Measurements from ENCODE around the gene RAB31.

DNA sequence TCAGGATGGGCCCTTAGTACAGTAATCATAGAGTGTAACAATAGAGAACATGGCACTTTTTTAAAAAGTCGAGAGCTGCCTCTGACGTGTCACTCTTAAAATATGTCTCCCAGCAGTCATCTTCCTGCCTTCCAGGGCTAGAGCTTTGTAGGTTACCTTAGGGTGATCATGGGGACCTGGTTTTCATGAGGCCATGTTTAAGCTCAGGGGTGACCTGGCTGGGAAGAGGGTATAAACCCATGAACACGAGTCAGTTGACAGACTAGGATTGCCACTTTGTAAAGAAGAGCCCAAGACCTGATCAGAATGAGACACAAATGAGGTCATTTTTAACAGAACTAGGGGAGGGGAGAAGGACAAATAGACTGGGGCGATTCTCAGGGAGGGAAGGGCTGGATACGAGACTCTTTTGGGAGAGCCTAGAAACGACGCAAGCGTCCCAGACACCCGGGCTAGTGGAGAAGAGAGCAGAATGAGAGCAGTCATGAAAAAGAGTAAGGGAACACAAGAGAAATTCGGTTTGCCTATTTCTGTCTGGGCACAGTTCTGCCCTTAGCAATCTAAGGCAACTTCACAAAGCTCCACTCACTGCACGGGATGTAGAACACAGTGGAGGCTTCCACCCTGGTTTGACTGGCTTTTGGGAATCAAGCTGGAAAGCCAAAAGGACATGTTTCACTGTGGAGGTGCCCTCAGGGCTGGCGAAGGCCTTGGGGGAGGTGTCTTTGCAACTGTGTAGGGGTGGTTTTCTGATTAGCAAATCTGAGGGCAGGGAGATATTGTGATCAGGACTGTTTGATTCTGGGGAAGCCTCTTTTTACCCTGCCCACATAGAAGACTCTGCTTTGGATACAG is 1.8 kb upstream of the RAB31 start:
- TF ChIP-seq POLR2A (IDR thresholded peaks at IDR 0.05) (no peak), POLR2AphosphoS5 (IDR thresholded peaks at IDR 0.05; ENCODE audit: insufficient read depth in 1 of 2, low read depth in 1 of 2) (no peak)
- TF ChIP-seq, protein P1, sequence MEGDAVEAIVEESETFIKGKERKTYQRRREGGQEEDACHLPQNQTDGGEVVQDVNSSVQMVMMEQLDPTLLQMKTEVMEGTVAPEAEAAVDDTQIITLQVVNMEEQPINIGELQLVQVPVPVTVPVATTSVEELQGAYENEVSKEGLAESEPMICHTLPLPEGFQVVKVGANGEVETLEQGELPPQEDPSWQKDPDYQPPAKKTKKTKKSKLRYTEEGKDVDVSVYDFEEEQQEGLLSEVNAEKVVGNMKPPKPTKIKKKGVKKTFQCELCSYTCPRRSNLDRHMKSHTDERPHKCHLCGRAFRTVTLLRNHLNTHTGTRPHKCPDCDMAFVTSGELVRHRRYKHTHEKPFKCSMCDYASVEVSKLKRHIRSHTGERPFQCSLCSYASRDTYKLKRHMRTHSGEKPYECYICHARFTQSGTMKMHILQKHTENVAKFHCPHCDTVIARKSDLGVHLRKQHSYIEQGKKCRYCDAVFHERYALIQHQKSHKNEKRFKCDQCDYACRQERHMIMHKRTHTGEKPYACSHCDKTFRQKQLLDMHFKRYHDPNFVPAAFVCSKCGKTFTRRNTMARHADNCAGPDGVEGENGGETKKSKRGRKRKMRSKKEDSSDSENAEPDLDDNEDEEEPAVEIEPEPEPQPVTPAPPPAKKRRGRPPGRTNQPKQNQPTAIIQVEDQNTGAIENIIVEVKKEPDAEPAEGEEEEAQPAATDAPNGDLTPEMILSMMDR (IDR thresholded peaks at IDR 0.05): no peak
